NOMO-1 (cell line): Measurements from ENCODE around the gene MICA.
"Not testable (repeated sequence)": the region's sequence is repeated elsewhere in the genome, so short reads cannot be mapped to it uniquely, and the experiment has no call there.

Experiments
- DNase-seq, 2 experiments: peaks; one replicate each; lab custom pipeline; 2025; ENCODE audit not compliant: unreplicated experiment in 2 of 2; lab: John Stamatoyannopoulos, UW

The MICA gene

DNA sequence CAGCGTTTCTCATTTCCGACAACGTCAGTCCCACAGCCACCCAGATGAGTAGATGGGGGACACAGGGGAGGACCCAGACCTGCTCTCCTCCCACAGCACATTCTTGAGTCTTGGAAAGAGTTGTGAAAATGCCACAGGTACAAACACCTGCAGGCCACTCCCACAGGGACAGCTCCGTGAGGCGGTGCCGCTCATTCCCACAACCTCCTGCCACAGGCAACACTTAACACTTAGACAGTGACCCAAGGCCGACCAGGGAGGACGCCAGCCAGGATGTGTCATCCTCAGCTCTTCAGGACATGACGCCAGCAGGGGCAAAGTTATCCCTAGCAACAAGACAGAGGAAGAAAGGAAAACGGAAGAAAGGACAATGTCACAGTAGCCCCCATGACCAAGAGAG lies 23.5 kb upstream of the MICA start:
- DNase-seq, result no peak

DNA sequence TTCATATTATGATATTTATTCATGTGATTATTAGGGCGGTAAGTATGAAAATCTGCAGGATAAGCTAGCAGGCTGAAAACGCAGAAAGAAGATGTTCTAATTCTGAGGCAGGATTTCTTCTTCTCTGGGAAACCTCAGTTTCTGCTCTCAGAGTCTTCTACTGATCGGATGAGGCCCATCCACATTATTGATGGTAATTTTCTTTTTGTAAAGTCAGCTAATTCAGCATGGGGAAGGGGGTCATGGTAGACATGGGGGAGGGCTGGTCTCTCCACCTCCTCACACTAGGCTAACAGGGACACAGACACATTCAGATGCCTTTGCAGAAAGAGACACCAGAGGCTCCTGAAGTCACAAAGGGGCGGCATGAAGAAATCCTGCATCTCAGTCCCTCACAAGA lies 21.7 kb upstream of the MICA start:
- no peak for DNase-seq

DNA sequence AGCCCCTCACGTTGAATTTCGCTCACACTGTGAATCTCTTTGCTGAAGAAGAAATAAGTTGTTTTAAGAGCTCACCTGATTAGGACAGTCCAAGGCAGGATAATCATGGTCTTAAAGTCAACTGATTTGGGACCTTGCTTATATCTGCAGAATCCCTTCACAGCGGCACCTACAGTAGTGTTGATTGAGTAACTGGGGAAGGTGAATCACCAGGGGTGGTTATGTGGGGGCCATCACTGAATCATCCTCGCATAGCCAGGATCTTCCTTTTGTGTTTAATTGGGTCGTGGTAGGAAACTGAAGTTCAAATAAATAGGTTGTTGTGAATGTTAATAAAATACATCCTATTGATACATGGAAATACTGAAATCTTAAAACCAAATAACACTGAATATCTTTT lies 20.2 kb upstream of the MICA start:
- DNase-seq, result peak in 1 of 2 experiments; percentile 42

DNA sequence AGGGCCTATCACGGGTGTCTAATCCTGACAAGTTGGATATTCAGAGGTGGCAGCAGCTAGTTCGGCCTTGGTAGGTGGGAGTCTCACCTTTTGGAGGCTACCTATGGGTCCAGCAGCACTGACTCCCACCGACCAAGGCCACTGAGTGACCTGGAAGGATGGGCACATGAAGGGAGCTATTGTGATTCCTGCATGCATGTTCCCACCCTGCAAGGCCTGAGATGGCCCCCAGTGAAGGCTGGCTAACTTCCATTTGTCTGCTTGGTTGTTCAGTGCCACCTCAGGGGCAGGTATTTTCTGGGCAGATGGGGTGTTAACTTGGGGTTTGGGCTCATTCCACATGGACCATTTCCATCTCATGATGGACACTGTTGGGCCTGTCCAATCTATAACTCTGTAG lies 18.4 kb upstream of the MICA start:
- DNase-seq, result no peak

DNA sequence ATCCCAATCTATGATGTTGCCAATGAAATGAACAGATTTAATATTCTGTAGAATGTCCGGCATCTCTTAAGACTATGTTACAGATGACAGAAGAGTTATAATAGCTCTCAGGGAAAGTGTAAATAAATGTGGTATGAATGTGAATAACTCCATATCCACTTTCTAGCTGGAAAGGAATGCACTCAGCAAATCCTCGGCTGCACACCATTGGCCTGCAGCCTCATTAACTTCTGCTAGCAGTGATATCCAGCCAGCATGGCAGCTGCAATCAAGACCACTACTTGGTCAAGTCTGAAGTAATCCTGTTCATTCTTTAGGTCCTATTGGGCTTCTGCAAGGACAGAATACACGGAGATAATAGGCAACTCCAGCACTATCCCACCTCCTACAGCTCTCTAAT lies 17.3 kb upstream of the MICA start:
- no peak for DNase-seq

DNA sequence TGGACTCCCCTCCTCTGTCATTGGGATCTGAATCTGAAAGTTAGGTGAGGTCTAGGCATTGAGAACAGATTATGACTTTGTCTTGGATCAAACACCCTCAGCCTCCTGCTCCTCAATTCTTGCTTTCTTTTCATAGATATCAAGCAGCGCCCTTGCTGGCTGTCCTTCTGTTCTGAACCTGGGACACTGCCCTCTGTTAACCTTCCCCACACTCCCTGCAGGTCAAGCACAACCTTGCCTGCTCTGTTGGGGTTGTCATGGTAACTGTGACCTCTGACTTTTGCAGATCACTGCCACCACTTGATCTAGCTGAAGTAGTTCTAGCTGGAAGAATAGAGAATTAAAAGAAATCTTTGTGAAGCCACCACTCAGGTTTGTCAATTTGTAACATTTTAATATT lies 16.4 kb upstream of the MICA start:
- no peak for DNase-seq

DNA sequence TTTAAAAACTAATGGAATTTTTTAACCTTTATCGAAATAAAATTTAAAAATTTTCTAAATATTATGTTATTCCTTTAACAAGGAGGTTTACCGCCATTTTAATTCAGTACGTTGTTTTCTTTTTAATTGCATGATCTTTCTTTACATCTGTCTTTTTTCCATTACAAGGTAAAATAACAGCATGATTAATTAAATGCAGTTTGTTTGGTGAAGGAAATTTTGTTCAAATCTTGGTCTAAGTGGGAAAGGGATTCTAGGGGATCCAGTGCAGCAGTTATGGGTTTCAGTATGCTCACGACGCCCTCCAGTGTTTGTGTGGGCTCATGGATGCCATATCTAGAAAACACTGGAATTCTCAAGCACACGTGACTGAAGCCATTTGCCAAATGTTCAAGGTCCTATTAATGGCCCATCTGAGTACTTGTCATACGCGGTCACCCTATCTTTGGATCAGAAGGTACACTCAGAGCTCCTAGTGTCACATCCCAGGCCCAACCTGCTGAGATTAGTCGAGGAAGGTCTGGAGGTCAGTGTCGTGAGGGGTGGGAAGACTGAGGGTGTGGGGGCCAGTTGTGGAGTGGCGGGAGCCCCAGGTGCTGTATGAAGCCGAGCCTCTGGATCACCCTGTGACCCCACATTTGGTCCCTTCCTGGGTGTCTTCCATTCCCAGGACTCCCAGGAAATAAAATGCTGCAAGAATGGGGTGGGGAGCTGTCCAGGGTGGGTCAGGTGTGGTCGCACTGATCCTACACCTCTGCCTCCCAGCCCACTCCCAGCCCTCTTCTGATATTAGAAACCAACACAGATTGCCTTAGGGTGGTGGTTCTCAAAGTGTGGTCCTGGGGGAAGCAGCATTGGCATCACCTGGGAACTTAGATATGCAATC lies 14.2 kb upstream of the MICA start:
- DNase-seq, result not testable (repeated sequence)

DNA sequence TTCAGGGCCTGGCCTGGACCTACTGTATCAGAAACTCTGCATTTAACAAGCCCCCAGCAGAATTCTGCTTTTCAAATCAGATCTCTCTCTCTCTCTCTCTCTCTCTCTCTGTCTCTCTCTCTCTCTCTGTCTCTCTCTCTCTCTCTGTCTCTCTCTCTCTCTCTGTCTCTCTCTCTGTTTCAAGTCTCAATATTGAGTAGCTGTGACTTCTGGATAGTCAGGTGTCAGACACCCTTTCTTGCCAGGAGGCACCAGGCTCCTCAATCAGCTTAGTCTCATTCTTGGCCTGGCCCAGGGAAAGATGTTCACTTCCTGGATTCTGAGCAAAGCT lies 13.6 kb upstream of the MICA start:
- not testable (repeated sequence) for DNase-seq

DNA sequence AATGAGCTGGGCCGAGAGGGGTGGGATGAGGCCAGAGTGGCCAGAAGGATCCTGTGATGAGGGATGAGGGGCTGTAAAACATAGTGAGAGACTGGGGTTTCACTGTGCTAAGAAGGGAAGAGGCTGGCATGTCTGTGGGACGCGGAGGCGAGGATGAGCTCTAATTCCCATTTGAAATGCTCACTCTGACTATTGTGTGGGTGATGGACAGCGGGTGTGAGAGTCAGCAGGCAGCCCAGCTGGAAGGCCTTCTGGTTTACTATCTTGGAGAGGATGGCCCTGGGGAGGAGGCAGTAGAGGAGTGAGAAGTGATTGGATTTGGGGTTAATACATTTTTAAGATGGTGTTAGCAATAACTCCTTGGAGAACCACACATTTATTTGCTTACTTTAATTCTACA lies 9.5 kb upstream of the MICA start:
- no peak for DNase-seq

DNA sequence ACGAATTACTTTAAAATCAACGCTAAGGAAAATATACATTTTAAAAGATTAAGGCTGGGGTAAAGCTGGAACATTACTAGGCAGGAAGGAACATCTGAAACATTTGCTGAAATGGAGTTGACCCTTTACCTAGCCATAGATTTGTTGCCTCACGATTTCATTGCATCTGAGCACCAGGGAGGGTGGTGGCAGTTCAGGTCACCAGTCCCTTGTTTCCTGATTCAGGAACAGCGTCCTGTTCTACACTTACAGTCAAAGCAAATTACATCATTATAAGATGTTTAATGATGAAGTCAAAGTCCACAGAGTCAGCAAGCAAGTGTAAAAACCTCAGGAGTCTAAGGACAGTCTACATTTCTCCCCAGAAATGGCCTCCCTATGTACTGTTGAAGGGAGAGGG lies 9.0 kb upstream of the MICA start:
- DNase-seq, result no peak

DNA sequence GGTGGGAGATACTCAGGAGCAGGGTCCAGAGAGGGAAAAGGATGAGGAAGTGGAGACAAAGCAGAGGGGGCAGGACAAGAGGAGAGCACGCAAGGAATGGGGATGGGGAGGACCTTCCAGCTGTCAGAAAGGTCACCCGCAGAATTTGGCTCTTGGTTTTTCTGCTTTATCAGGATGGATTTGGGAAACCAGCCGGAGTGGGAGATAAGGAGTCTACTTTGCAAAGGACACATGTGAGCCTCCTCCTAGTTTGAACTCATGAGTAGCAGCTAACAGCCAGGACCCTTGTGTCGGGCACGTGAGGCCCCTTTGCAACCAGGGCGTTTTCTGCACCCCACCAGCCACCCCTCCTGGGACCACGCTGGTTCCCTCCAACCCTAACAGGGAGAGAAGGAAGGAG lies 7.6 kb upstream of the MICA start:
- no peak for DNase-seq

DNA sequence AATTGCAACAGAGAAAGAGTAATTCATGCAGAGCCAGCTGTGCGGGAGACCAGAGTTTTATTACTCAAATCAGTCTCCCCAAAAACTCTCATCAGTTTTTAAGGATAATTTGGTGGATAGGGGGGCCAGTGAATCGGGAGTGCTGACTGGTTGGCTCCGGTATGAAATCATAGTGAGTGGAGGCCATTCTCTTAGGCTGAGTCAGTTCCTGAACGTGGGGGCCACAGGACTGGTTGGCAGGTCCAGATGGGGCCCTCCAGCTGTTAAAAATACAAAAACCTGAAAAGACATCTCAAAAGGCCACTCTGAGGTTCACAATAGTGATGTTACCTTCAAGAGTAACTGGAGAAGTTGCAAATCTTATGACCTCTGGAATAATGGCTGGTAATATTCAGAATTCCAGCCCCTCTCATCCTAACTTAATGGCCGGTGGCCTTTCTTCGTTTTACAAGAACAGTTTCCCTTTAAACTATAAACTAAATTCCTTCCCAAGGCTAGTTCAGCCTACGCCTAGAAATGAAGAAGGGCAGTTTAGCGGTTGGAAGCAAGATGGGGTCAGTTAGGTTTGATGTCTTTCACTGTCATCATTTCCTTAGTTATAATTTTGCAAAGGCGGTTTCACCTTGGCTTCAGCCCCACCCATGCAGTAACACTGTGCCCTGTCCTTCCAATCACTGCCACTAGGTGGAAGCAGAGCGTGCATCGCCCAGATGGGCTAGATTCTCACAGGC lies 6.8 kb upstream of the MICA start:
- DNase-seq, result peak; percentile 65 to 72

DNA sequence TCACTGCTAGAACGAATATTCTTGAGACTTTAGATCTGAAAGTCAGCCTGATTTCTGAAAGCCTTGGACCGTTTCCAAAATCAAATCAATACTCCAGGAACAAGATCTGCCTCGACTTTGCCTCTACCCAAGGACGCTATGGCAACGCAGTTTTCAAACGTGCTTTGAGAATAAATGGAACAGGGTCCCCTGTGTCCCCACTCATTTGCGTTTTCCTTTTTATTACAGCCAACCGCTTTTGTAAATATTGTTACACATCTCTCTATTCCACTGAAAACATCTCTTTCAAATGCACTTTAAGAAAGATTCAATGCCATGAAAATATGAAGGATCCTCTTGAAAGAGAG lies 6.3 kb upstream of the MICA start:
- not testable (repeated sequence) for DNase-seq

DNA sequence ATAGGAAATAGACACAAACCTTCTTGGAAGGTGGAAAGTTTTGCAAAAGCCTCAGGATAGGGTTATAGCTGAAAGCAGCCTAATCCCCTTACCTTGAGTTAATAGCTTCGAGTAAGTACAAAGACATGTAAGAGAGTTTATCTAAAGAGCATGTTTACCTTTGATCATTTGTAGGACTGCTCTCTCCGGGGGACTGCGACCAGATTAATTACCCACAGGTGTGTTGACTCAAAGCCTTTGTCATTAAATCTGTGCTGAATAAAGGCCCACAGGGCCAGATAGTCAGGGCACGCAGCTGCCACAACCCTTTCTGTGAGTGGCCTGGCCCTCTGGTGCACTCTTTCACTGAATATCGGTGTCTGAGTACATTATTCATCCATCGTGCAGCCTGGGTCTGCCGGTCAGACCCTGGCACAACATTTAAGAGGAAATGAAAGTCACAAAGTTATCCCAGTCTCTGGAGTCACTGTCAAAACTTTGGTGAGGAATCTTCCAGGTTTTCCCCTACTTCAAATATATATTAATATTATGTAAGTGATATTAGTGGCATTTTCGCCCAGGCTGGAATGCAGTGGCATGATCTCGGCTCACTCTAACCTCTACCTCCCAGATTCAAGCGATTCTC lies 5.4 kb upstream of the MICA start:
- no peak for DNase-seq

DNA sequence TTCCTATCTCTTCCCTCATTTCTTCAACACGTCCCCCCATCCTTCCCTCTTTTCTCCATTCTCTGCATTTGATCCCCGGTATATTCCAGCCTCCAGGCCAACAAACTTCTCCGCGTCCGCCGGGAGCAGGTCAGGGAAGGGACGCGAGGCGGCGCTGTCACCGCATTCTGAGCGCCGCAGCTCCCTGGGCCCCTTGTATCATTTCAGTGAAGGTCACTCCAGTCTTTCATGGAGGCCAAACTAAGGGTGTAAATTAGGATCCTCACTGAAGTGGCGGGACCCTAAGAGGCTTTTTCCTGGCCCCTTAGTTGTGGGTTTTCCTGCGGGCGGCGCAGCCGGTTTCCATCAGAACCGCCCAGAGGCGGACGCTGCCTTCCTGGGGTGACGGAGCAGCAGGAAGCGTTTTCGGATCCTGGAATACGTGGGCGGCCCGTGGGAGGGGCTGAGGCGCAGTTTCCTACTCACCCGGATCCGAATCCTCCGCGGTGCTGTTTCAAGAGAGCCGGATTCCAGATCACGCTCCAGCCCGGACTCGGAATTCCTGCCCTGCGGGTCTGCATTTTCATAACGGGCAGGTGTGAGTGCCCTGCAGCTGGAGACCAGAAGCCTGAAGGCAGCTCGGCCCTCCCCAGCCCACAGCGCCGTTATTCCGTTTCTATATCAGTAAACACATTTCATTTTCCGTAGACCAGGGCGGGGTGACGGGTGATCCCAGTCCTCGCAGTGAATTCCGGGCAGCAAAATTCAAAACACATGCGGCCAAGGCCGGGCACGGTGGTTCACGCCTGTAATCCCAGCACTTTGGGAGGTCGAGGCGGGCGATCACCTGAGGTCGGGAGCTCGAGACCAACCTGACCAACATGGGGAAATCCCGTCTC lies 3.6 kb upstream of the MICA start:
- DNase-seq, result peak; percentile 78 to 86

DNA sequence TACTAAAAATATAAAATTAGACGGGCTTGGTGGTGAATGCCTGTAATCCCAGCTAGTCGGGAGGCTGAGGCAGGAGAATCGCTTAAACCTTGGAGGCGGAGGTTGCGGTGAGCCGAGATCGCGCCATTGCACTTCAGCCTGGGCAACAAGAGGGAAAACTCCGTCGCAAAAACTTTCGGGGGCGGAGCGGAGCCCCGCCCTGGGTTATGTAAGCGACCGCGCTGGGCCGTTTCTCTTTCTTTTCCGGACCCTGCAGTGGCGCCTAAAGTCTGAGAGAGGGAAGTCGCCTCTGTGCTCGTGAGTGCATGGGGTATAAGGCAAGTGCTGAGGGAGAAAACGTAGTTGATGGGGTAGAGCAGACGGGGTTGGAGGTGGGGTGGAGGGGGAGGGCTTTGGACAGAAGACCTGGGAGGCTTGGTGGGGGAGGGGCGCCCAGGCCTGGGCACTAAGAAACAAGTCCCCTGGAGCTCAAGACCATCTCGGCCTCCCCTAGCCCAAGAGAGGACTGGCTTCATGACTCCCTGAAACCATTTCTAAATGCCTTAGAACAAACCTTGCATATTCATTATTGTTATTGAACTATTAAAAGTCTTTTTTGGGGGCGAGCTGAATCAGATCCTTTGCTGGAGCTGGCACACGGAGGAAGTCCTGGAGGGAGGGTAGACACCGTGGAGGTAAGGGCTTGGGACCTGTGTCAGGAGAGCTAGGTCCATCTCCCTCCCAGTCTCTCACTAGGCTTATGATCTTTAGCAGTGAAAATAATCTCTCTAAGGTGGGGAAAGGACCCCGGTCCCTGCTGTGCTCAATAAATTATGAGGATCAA lies 2.7 kb upstream of the MICA start:
- DNase-seq, result peak; percentile 85 to 91

DNA sequence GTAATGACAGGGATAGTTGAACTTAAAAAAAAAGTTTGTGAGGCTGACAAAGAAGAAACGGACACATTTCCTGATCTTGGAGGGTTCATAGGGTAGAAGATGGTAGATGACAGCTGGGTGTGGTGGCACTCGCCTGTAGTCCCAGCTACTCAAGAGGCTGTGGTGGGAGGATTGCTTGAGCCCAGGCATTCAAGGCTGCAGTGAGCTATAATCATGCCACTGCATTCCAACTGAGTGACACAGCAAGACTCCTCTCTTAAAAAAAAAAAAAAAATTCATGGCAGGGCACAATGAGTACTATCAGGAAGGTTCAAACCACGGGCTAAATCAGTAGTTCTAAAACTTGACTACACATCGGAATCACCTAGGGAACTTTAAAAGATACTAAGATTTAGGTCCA lies 2.0 kb upstream of the MICA start:
- peak in 1 of 2 experiments; percentile 8 for DNase-seq

DNA sequence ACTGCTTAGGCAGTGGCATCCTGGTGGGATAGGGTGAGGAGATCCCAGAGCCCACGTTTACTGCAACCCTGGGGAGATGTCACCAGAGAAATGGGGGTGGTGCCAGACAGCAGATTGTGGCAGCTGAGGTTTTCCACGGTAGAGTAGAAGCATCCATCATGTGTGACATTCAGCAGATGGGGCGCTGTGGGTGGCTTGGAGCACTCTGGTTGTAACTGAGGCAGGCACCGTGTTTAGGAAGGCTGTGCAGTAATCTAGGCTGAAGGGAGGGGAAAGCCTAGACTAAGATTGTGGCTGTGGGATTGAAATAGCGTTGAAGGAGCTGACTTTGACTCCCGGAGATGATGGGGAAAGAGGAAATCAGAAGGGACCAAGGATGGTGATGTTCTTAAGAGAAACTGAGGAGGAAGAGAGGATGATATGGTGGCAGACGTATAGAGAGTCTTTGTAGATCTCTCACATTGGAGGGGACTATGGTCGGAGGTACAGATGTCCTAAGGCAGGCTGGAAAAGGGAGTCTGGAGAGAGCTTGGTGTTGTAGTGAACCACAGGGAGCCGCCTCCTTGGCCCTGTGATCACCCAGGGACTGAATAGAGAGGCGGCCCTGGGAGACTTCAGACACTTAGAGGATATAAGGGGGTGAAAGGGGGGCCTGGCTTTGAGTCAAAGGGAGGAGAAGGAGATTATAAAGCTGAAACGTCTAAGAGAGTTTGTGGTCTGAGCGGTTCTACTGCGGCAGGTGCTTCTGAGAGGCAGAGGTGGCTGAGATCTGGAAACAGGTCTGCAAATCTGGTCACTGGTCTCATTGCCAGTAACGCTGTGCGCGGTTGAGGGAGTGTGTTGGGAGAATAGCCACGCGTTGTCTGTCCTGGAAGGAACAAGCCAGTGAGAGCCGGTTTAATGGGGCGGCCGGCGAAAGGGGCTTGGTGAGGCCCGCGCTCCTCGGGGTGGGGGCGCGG lies 792 bp upstream of the MICA start:
- DNase-seq, result no peak

DNA sequence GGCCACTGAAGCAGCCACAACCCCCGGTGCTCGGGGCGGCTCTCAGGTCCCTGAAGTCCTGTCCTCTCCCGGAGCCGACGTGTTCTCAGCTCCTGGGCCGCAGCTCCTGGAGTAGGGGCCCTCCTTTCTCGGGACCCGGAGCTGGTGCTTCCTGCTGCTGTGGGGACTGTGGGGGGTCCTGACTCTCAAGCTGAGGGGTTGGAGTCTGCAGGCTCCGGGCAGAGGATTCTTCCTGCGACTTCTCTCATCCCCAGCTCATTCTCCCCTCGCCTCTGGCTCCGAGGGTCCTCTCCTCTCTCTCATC lies 618 bp downstream of the MICA start:
- DNase-seq, result not testable (repeated sequence)
